NCI-H2196 treated with DMSO at 0.1 percent for 48 hours (cell line): ENCODE data around the gene MAP3K5.

Experiments
- DNase-seq: peaks from one replicate; lab custom pipeline; 2025; ENCODE audit not compliant: unreplicated experiment; lab: John Stamatoyannopoulos, UW

The MAP3K5 gene

DNA sequence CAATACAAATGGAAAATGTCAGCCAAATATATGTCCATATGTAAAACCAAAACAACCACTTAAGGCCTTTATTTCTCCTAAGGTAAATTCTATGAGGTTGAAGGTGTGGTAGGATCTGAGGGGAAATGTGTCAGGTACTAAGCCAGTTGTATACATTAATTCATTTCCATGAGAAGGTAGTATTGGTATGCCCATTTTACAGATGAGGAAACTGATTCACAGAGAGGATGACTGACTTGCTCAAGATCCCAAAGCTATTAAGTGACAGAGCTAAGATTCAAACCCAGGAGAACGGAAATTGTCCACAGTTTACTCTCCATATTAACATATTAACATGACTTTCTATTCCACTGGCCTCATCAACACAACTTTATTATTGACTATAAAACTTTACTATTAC lies 177.9 kb downstream of the MAP3K5 start:
- no peak for DNase-seq

DNA sequence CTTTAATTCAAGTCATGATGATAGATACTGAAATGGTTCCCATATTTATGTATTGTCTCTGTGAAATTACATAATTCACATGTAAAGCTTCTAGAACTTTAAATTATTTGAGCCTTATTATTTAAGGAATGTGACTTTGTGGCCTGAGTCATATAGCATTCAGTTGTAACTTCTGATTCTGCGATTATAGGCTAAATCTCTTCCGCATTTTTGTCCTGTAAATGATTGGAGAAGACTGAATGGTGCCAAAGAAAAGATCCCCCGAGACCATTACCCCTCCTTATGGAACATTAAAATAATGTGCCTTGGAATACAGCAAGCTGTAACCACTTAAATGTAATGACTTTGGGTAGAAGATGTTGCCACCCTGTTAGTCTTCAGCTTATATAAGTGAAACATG lies 178.8 kb downstream of the MAP3K5 start:
- no peak for DNase-seq

- no peak for DNase-seq
Measured at GRCh38 chr6:136612666-136613389, 179.4 kb downstream of the MAP3K5 start.

DNA sequence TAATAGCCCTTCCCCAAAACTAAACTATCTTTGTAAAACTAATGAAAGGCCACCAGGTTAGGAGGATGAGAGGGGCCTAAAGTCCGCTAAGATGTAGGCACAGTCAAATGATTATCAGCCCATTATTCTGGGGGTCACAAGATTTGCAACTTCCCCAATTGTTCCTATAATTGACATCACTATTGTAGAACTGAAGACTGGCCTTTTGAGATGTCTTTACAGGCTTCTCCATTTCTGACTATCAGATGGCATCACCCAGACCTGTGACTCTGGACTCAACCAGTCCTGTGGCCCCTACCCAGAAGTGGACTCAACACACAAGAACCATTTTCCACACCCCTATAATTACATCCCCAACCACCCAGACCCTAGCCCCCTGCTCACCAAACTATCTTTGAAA lies 180.5 kb downstream of the MAP3K5 start:
- DNase-seq: no peak

- no peak for DNase-seq
Measured at GRCh38 chr6:136611133-136611532, 181.1 kb downstream of the MAP3K5 start.

DNA sequence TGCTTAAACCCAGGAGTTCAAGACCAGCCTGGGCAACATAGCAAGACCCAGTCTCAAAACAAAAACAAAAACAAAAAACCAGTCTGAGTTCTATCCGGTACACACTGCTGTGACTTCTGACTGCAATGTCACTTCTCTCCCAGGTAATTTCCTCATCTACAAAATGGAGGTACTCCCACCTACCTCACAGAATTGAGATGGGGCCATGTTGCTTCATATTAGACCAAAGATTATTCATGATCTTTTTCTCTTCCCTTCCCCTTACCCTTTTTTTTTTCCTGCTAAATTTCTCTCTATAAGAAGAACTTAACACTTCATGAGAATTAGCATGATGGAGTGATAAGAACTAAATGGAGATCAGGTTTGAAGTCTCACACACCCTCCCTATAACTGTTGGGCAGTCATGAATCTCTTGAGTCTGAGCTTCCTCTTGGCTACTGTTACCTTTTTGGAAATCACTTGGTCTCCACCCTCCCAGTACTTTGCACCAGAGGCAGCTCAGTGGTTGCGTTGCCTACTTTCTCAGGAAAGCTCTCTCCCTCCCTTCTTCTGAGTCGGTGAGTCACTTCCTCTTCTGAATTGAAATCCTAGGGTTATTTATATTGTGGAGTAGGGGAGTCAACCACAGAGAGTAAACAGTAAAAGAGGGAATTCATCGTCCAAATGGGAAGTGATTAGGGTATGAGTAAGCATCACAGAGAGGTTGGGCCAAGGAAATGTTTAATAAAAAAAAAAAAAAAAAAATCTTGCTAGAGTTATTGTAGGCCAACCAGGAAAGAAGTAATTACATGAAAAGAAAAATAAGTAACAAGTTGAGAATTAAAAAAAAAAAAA lies 182.2 kb downstream of the MAP3K5 start:
- peak; percentile 84 for DNase-seq

DNA sequence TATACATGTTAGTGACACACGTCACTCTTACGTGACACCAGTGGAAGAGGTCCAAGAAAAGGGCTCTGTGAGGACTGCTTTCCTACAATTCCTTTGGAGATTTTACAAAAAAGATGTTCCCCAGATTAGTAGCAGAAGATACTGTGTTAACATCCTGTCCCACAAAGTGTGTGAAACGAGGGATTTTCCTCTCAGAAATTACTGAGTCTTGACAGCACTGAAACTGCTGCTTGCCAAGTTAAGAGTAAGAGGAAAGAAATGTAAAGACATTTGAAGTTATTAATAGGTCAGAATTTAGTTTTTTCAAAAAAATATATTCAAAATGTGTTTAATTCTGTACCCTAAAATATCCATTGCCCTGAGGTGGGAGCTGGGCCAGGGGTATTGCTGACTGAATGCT lies 183.3 kb downstream of the MAP3K5 start:
- no peak for DNase-seq

- no peak for DNase-seq
Measured at GRCh38 chr6:136607932-136608772, 184.1 kb downstream of the MAP3K5 start.

- peak; percentile 57 for DNase-seq
Measured at GRCh38 chr6:136607204-136607931, 184.9 kb downstream of the MAP3K5 start.

- DNase-seq: no peak
Measured at GRCh38 chr6:136604928-136605510, 187.3 kb downstream of the MAP3K5 start.

DNA sequence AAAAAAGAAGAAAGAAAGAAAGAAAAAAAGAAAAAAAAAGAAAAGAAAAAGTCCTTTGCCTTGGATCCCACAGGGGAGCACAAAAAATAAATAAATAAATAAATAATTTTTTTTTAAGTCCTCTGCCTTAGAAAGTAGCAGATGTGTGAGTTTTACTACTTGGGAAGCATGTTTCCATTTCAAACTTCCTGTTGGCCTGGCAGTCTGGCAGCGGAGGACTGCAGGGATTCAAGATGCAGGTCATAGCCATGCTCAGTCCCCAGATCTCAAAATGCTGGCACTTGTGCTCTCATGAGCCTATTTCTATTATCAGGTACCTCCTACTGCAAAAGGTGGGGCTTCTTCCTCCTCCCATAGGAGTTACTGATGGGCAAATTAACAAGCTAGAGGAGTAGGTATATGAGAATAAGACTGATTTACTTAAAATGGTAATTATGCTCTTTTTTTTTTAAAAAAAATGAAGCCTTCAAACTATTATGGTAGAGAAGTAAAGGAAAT lies 187.9 kb downstream of the MAP3K5 start:
- no peak for DNase-seq

GRCh38 chr6:136600818-136601217 lies 191.5 kb downstream of the MAP3K5 start:
- no peak for DNase-seq

- DNase-seq: no peak
Measured at GRCh38 chr6:136599329-136600011, 192.8 kb downstream of the MAP3K5 start.

GRCh38 chr6:136598048-136598447 lies 194.2 kb downstream of the MAP3K5 start:
- no peak for DNase-seq

GRCh38 chr6:136594671-136595070 lies 197.6 kb downstream of the MAP3K5 start:
- no peak for DNase-seq

GRCh38 chr6:136593748-136594490 lies 198.4 kb downstream of the MAP3K5 start:
- no peak for DNase-seq

- DNase-seq: no peak
Measured at GRCh38 chr6:136592930-136593673, 199.2 kb downstream of the MAP3K5 start.

DNA sequence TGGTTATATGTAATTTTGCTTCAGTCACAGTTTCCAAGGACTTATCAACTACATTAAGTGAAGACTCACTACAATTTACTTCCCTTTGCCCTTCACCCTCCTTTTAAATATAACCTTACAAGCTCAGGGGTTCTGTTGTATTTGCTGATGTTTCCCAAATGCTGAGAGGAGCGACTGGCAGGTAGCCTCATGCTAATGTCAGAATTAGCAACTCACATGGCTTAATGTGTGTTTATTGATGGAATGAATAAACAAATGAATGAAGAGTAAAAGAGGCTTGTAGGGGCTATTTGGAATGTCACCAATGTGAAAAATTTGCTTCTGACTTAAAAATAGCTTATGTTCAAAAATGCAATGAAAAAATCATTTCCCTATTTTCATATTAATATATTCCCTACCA lies 200.7 kb downstream of the MAP3K5 start:
- DNase-seq: no peak
